HG03039 (cell line): ENCODE results near the gene CLSTN1.
"Not testable (repeated sequence)": the region's sequence is repeated elsewhere in the genome, so short reads cannot be mapped to it uniquely, and the experiment has no call there.

Experiments used
- ATAC-seq: cut with Tn5 transposase; IDR thresholded peaks from one replicate; pipeline ENCODE4 v1.9.1; 2021; ENCODE audit warnings: mild to moderate bottlenecking, moderate library complexity; ENCODE audit not compliant: unreplicated experiment

Gene CLSTN1

GRCh38 chr1:9766759-9767442 lies 56.9 kb downstream of the CLSTN1 start:
- ATAC-seq = no peak

GRCh38 chr1:9764550-9764949 lies 59.2 kb downstream of the CLSTN1 start:
- ATAC-seq = no peak

- no peak for ATAC-seq
Measured at GRCh38 chr1:9763914-9764313, 59.9 kb downstream of the CLSTN1 start.

- ATAC-seq = not testable (repeated sequence)
Measured at GRCh38 chr1:9762446-9762845, 61.3 kb downstream of the CLSTN1 start.

- no peak for ATAC-seq
Measured at GRCh38 chr1:9761855-9762254, 61.9 kb downstream of the CLSTN1 start.

GRCh38 chr1:9760824-9761223 lies 62.9 kb downstream of the CLSTN1 start:
- no peak for ATAC-seq

GRCh38 chr1:9759939-9760338 lies 63.8 kb downstream of the CLSTN1 start:
- ATAC-seq = no peak

GRCh38 chr1:9758559-9759121 lies 65.1 kb downstream of the CLSTN1 start:
- ATAC-seq = no peak

- no peak for ATAC-seq
Measured at GRCh38 chr1:9755441-9755995, 68.2 kb downstream of the CLSTN1 start.

GRCh38 chr1:9753121-9753531 lies 70.6 kb downstream of the CLSTN1 start:
- no peak for ATAC-seq

GRCh38 chr1:9751971-9752370 lies 71.8 kb downstream of the CLSTN1 start:
- ATAC-seq = no peak

- ATAC-seq = no peak
Measured at GRCh38 chr1:9749361-9749760, 74.4 kb downstream of the CLSTN1 start.

GRCh38 chr1:9748391-9748790 lies 75.4 kb downstream of the CLSTN1 start:
- ATAC-seq = not testable (repeated sequence)

- ATAC-seq = no peak
Measured at GRCh38 chr1:9746651-9747050, 77.1 kb downstream of the CLSTN1 start.

GRCh38 chr1:9746211-9746610 lies 77.6 kb downstream of the CLSTN1 start:
- no peak for ATAC-seq

- no peak for ATAC-seq
Measured at GRCh38 chr1:9744106-9744799, 79.5 kb downstream of the CLSTN1 start.

- no peak for ATAC-seq
Measured at GRCh38 chr1:9737671-9738070, 86.1 kb downstream of the CLSTN1 start.

GRCh38 chr1:9737057-9737456 lies 86.7 kb downstream of the CLSTN1 start:
- ATAC-seq = no peak

GRCh38 chr1:9736241-9736640 lies 87.5 kb downstream of the CLSTN1 start:
- ATAC-seq = no peak

GRCh38 chr1:9735800-9736199 lies 88.0 kb downstream of the CLSTN1 start:
- no peak for ATAC-seq

GRCh38 chr1:9733160-9733789 lies 90.5 kb downstream of the CLSTN1 start:
- no peak for ATAC-seq
